ENCODE results near the gene RAD51B. TPM values are rescaled to one million over a fixed set of nuclear protein-coding genes. Genes with fewer than 3 reads are reported as not detected.

Gene RAD51B
- total RNA-seq, 4 donors from 2014 or later = 12.6 to 26.4 (median 16.7) TPM

DNA sequence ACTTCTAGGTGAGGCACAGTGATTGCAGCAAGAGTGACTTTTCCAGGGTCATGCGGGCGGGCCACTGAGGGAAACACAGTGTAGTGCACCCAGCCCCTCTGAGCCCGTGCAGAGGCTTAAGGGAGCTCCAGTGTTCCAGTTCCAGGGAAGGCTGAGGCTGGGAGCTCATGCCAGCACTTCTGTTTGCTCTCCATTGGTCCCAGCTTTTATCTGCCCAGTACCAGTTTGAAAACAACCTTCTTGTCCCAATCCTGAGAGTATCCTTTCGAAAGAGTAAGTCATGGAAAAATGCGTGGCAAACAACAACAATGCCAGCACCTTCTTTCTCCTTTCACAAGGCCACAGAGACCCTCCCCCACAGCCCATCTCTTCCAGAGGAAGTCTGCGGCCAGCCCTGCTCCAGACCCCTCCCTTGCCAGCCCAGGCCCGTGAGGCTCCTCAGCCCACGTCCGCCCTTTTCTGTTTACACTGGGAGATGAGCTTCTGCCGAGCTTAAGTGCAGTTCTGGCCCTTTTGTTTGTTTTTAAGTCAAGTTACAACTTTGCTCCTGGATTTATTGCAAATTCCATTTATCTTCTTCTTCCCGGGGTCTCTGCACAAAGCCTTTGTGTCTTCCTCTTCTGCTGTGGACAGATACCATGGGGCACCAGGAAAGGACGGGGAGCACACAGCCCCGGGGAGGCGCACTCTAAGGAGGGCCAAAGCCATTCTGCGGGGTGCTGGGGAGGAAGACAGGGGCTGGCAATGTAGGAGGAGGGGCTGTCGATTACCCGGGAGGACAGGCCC lies 787.7 kb downstream of the RAD51B start:
- 43 to 46% methylated on average over 17 of the region's 17 CpGs for WGBS, 2 donors
- peak overlapping the region; percentile 28 to 83 (median 78) for H3K27ac ChIP-seq
- DNase-seq (ENCODE audit: low spot score in 2 of 2) = no peak

DNA sequence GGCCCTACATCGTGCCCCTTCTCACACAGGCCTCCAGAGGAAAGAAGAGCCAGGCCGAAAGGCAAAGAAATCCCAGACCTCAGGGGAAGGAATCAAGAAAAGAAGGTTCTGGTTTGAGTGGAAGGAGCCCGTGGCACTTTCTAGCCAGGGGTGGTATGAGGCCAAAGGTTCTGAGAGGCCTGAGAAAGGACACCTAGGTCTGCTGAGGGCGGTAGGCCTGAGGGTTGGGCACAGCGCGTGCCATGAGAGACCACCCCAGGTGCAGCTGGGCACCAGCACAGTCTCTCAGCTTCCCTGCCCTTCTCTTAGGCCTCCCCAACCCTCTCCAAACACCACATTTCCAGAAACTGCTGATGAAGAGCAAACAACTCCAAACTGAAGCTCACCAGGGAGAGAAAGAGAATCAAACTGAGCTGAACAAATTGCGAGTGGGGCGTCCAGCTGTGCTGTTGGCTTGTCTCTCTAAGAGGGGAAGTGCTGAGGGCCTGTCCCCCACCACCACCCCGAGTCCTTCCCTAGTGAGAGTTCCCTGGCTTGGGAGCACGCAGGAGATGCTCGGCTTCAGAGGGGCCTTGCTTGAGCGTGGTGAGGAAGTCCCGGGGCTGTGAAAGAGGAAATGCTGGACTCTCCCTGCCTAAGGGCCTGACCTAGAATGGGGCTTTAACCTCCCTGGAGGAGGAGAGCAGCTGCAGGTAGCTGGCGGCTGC lies 788.4 kb downstream of the RAD51B start:
- H3K9me3 ChIP-seq = no peaks in the 10 kb centered on the region
- H3K36me3 ChIP-seq = no peaks in the 10 kb centered on the region
- WGBS, 2 donors = 53 to 62% methylated on average over 14 of the region's 14 CpGs
- peak overlapping the region; percentile 28 to 83 (median 78) for H3K27ac ChIP-seq
- peaks cover 0 to 50% (median 18%) of the 10 kb centered on the region in 4 donors for H3K4me1 ChIP-seq
- TF ChIP-seq, protein P1, sequence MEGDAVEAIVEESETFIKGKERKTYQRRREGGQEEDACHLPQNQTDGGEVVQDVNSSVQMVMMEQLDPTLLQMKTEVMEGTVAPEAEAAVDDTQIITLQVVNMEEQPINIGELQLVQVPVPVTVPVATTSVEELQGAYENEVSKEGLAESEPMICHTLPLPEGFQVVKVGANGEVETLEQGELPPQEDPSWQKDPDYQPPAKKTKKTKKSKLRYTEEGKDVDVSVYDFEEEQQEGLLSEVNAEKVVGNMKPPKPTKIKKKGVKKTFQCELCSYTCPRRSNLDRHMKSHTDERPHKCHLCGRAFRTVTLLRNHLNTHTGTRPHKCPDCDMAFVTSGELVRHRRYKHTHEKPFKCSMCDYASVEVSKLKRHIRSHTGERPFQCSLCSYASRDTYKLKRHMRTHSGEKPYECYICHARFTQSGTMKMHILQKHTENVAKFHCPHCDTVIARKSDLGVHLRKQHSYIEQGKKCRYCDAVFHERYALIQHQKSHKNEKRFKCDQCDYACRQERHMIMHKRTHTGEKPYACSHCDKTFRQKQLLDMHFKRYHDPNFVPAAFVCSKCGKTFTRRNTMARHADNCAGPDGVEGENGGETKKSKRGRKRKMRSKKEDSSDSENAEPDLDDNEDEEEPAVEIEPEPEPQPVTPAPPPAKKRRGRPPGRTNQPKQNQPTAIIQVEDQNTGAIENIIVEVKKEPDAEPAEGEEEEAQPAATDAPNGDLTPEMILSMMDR (IDR thresholded peaks at IDR 0.05) = no peak
- TF ChIP-seq EP300 (IDR thresholded peaks at IDR 0.05) = peak in 1 of 2 donors; percentile 15
- DNase-seq (ENCODE audit: low spot score in 2 of 2) = no peak
- H3K27me3 ChIP-seq = no peaks in the 10 kb centered on the region
- H3K4me3 ChIP-seq = no peak overlapping the region

More for the DNA sequence above, 787.7 kb downstream of the RAD51B start:
- Histone ChIP-seq H3K9me3 (no peaks in the 10 kb centered on the region), H3K36me3 (no peaks in the 10 kb centered on the region), H3K4me1 (peaks cover 0 to 46% (median 18%) of the 10 kb centered on the region in 4 donors), H3K27me3 (no peaks in the 10 kb centered on the region), H3K4me3 (no peak overlapping the region)
- TF ChIP-seq EP300 (IDR thresholded peaks at IDR 0.05) = no peak
- TF ChIP-seq, protein P1 (IDR thresholded peaks at IDR 0.05) = no peak
- no peak for TF ChIP-seq POLR2A (IDR thresholded peaks at IDR 0.05)

DNA sequence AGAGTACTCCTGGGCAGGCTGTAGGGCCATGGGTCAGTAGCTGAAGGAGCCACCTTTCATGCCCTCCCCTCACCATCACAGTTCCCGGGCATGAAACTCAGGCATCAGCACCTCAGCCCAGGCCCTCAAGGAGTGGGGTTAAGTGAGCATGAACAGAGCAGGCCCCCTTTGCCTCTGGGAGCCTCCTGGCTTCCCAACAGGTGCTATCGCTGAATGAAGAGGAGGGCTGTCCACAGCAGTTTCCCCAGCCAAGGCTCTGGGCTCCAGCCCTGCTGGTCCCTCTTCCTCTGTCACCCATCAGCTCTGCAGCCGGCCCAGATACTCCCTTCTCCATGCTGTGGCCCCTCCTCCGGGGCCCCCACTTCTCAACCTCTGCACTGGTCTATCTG lies 789.0 kb downstream of the RAD51B start:
- H3K4me1 ChIP-seq = peaks cover 0 to 48% (median 18%) of the 10 kb centered on the region in 4 donors
- peak overlapping the region in 3 of 4 donors; percentile 76 to 83 (median 80) for H3K27ac ChIP-seq
- no peak overlapping the region for H3K4me3 ChIP-seq
- H3K27me3 ChIP-seq = no peaks in the 10 kb centered on the region
- no peak for DNase-seq (ENCODE audit: low spot score in 2 of 2)
- H3K36me3 ChIP-seq = no peaks in the 10 kb centered on the region
- WGBS, 2 donors = 93 to 95% methylated on average over 4 of the region's 4 CpGs
- TF ChIP-seq, protein P1 (IDR thresholded peaks at IDR 0.05) = no peak
- TF ChIP-seq POLR2A (IDR thresholded peaks at IDR 0.05) (no peak), EP300 (IDR thresholded peaks at IDR 0.05) (no peak)
- H3K9me3 ChIP-seq = peaks cover 0 to under 1% (median 0%) of the 10 kb centered on the region in 4 donors

DNA sequence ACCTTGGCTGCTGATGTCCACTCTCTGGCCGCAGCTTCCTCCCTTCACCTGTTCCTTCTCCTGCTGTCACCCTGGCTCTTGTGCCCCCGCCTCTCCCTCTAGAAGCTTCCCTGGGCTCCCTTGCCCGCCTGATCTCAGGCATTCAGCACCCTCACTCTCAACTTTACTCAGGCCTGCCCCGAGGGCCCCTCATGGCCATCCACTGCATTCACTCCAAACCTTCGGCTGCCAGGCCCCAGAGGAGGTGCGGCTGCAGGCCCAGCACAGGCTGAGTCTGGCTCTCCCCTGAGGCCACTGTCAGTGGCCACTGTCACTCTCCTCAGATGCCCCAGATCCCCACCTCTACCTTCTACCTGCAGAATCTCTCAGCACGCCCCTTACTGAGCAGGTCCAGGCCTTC lies 789.4 kb downstream of the RAD51B start:
- H3K4me1 ChIP-seq = peaks cover 0 to 46% (median 18%) of the 10 kb centered on the region in 4 donors
- H3K36me3 ChIP-seq = no peaks in the 10 kb centered on the region
- peaks cover 0 to 4% (median 2%) of the 10 kb centered on the region in 4 donors for H3K9me3 ChIP-seq
- H3K27ac ChIP-seq = no peak overlapping the region
- 96 to 98% methylated on average over 7 of the region's 7 CpGs for WGBS, 2 donors
- H3K27me3 ChIP-seq = no peaks in the 10 kb centered on the region
- no peak overlapping the region for H3K4me3 ChIP-seq
- DNase-seq (ENCODE audit: low spot score in 2 of 2) = no peak
- TF ChIP-seq POLR2A (IDR thresholded peaks at IDR 0.05) = no peak
- TF ChIP-seq EP300 (IDR thresholded peaks at IDR 0.05) = no peak
- TF ChIP-seq, protein P1 (IDR thresholded peaks at IDR 0.05) = no peak

All from tibial nerve (tissue), 4 donors.